Measurements from ENCODE around the gene KIF26B. TPM values are rescaled to one million over a fixed set of nuclear protein-coding genes. Genes with fewer than 3 reads are reported as not detected.

Gene KIF26B
- total RNA-seq, 1 experiment from 2014 or later: 0.04 TPM

- H3K27ac ChIP-seq (ENCODE audit: low read length): no peak overlapping the region
- H3K36me3 ChIP-seq (ENCODE audit: low read depth, low read length): no peaks in the 10 kb centered on the region
- CTCF ChIA-PET: no interaction called here
- H3K4me1 ChIP-seq (ENCODE audit: insufficient read depth, low read length): no peaks in the 10 kb centered on the region
- H3K4me3 ChIP-seq (ENCODE audit: low read length): no peak overlapping the region
- no TSS peak for BruUV-seq (replicated peaks)
- no peaks in the 10 kb centered on the region for H3K9me2 ChIP-seq (replicated peaks; ENCODE audit: low read length)
- ATAC-seq (no peak), DNase-seq (no peak)
- H4K20me1 ChIP-seq (ENCODE audit: low read length): no peaks in the 10 kb centered on the region
- no peak overlapping the region for H2AFZ ChIP-seq (ENCODE audit: low read length)
- H3K9ac ChIP-seq (ENCODE audit: low read length): no peak overlapping the region
- H3K79me2 ChIP-seq (ENCODE audit: low read length): no peaks in the 10 kb centered on the region
- peaks cover 53% of the 10 kb centered on the region for H3K27me3 ChIP-seq (ENCODE audit: low read length)
- TF ChIP-seq EZH2phosphoT487 (IDR thresholded peaks at IDR 0.05; ENCODE audit: borderline replicate concordance, low read length) (no peak), EZH2 (IDR thresholded peaks at IDR 0.05; ENCODE audit: low read length, unreplicated experiment) (no peak), CTCF (conservative IDR thresholded peaks at IDR 0.05; ENCODE audit: low read depth, low read length) (no peak)
- intact Hi-C loops (cut with micrococcal nuclease): no loop called here
- H3F3A ChIP-seq (ENCODE audit: low read length, unreplicated experiment): no peaks in the 10 kb centered on the region
- POLR2A ChIA-PET (ENCODE audit: unreplicated experiment): no interaction called here
- no peak overlapping the region for H3K4me2 ChIP-seq (ENCODE audit: low read length)
- no peaks in the 10 kb centered on the region for H3K9me3 ChIP-seq (ENCODE audit: low read length)
Measured at GRCh38 chr1:245544236-245544635, 389.5 kb downstream of the KIF26B start.

DNA sequence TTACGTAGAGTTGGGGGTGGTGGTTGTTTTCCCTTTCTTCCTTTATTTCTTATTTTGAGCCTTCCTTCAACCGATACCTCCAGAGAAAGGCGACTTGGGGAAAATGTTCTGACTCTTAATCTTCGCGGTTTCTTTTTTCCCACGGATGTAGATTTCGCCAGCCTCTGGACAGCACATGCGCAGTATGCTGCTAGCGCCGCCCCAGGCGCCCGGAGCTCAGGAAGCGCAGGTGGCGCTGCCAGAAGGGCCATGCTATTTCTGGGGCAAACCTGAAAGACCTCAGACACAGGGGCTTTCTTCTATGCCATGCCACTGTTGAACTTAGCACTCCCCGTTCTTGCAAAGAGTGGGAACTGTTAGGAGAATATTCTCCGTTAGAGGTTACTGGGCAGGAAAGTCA lies 392.1 kb downstream of the KIF26B start:
- TF ChIP-seq EZH2 (IDR thresholded peaks at IDR 0.05; ENCODE audit: low read length, unreplicated experiment) (no peak), EZH2phosphoT487 (IDR thresholded peaks at IDR 0.05; ENCODE audit: borderline replicate concordance, low read length) (no peak), CTCF (conservative IDR thresholded peaks at IDR 0.05; ENCODE audit: low read depth, low read length) (no peak)
- Histone ChIP-seq H3K27ac (ENCODE audit: low read length) (no peak overlapping the region), H3K4me3 (ENCODE audit: low read length) (no peak overlapping the region), H3K4me2 (ENCODE audit: low read length) (no peak overlapping the region), H3K4me1 (ENCODE audit: insufficient read depth, low read length) (no peaks in the 10 kb centered on the region), H4K20me1 (ENCODE audit: low read length) (no peaks in the 10 kb centered on the region), H3K9ac (ENCODE audit: low read length) (no peak overlapping the region), H2AFZ (ENCODE audit: low read length) (no peak overlapping the region), H3K9me2 (replicated peaks; ENCODE audit: low read length) (no peaks in the 10 kb centered on the region), H3K9me3 (ENCODE audit: low read length) (no peaks in the 10 kb centered on the region), H3K36me3 (ENCODE audit: low read depth, low read length) (no peaks in the 10 kb centered on the region), H3K27me3 (ENCODE audit: low read length) (peaks cover 60% of the 10 kb centered on the region), H3F3A (ENCODE audit: low read length, unreplicated experiment) (no peaks in the 10 kb centered on the region), H3K79me2 (ENCODE audit: low read length) (no peaks in the 10 kb centered on the region)
- POLR2A ChIA-PET (ENCODE audit: unreplicated experiment): no interaction called here
- ATAC-seq (no peak), DNase-seq (no peak)
- intact Hi-C loops (cut with micrococcal nuclease): no loop called here
- CTCF ChIA-PET: no interaction called here
- BruUV-seq (replicated peaks): no TSS peak

GRCh38 chr1:245549996-245550719 lies 395.4 kb downstream of the KIF26B start:
- ATAC-seq: no peak

More at GRCh38 chr1:245549996-245550719, 395.4 kb downstream of the KIF26B start:
- Histone ChIP-seq H3K27me3 (ENCODE audit: low read length) (peaks cover 92% of the 10 kb centered on the region), H3K79me2 (ENCODE audit: low read length) (no peaks in the 10 kb centered on the region), H2AFZ (ENCODE audit: low read length) (no peak overlapping the region), H3K36me3 (ENCODE audit: low read depth, low read length) (no peaks in the 10 kb centered on the region), H3F3A (ENCODE audit: low read length, unreplicated experiment) (no peaks in the 10 kb centered on the region), H3K9me3 (ENCODE audit: low read length) (no peaks in the 10 kb centered on the region), H3K9ac (ENCODE audit: low read length) (no peak overlapping the region), H4K20me1 (ENCODE audit: low read length) (no peaks in the 10 kb centered on the region), H3K27ac (ENCODE audit: low read length) (no peak overlapping the region), H3K4me3 (ENCODE audit: low read length) (no peak overlapping the region), H3K9me2 (replicated peaks; ENCODE audit: low read length) (no peaks in the 10 kb centered on the region), H3K4me1 (ENCODE audit: insufficient read depth, low read length) (no peaks in the 10 kb centered on the region), H3K4me2 (ENCODE audit: low read length) (no peak overlapping the region)
- TF ChIP-seq EZH2phosphoT487 (IDR thresholded peaks at IDR 0.05; ENCODE audit: borderline replicate concordance, low read length): no peak
- no peak for TF ChIP-seq CTCF (conservative IDR thresholded peaks at IDR 0.05; ENCODE audit: low read depth, low read length)
- TF ChIP-seq EZH2 (IDR thresholded peaks at IDR 0.05; ENCODE audit: low read length, unreplicated experiment): no peak
- CTCF ChIA-PET: no interaction called here
- POLR2A ChIA-PET (ENCODE audit: unreplicated experiment): no interaction called here
- intact Hi-C loops (cut with micrococcal nuclease): no loop called here
- DNase-seq: no peak
- no TSS peak for BruUV-seq (replicated peaks)
